Measurements from ENCODE around the gene FYN.

GRCh38 chr6:111850295-111850937 lies 22.8 kb downstream of the FYN start:
- TF ChIP-seq, protein P1, sequence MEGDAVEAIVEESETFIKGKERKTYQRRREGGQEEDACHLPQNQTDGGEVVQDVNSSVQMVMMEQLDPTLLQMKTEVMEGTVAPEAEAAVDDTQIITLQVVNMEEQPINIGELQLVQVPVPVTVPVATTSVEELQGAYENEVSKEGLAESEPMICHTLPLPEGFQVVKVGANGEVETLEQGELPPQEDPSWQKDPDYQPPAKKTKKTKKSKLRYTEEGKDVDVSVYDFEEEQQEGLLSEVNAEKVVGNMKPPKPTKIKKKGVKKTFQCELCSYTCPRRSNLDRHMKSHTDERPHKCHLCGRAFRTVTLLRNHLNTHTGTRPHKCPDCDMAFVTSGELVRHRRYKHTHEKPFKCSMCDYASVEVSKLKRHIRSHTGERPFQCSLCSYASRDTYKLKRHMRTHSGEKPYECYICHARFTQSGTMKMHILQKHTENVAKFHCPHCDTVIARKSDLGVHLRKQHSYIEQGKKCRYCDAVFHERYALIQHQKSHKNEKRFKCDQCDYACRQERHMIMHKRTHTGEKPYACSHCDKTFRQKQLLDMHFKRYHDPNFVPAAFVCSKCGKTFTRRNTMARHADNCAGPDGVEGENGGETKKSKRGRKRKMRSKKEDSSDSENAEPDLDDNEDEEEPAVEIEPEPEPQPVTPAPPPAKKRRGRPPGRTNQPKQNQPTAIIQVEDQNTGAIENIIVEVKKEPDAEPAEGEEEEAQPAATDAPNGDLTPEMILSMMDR (IDR thresholded peaks at IDR 0.05) = no peak
- TF ChIP-seq POLR2A (IDR thresholded peaks at IDR 0.05) (no peak), EP300 (IDR thresholded peaks at IDR 0.05; ENCODE audit: low read depth) (no peak)

Data from transverse colon (tissue), 3 donors.